ENCODE results near the gene TRPM3.

The TRPM3 gene

DNA sequence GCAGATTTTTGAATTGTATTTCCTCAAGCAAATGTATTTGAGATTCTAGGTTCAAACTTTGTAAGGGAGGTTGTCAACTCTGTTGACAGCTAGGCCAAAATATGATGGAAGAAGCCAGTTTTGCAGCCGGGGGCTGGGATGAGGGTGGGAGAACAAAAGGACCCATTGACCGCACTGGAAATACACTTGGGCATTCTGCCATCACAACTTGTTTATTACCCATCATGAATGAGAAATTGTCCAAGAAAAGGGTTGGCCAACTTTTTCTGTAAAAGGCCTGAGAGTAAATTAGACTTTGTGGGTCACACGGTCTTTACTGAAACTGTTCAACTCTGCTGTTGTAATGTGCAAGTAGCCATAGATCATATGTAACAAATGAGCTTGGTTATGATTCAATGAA lies 485.6 kb downstream of the TRPM3 start:
- ATAC-seq = no peak
- TF ChIP-seq, protein P1, sequence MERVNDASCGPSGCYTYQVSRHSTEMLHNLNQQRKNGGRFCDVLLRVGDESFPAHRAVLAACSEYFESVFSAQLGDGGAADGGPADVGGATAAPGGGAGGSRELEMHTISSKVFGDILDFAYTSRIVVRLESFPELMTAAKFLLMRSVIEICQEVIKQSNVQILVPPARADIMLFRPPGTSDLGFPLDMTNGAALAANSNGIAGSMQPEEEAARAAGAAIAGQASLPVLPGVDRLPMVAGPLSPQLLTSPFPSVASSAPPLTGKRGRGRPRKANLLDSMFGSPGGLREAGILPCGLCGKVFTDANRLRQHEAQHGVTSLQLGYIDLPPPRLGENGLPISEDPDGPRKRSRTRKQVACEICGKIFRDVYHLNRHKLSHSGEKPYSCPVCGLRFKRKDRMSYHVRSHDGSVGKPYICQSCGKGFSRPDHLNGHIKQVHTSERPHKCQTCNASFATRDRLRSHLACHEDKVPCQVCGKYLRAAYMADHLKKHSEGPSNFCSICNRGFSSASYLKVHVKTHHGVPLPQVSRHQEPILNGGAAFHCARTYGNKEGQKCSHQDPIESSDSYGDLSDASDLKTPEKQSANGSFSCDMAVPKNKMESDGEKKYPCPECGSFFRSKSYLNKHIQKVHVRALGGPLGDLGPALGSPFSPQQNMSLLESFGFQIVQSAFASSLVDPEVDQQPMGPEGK (CRISPR knock-in tag; IDR thresholded peaks at IDR 0.05; ENCODE audit: borderline replicate concordance) = no peak
- TF ChIP-seq BACH2 (CRISPR knock-in tag; IDR thresholded peaks at IDR 0.05; ENCODE audit: borderline replicate concordance) = no peak
- no peak for TF ChIP-seq ESRRG (CRISPR knock-in tag; IDR thresholded peaks at IDR 0.05)
- TF ChIP-seq SNAI2 (CRISPR knock-in tag; IDR thresholded peaks at IDR 0.05) = no peak
- TF ChIP-seq ARNTL (CRISPR knock-in tag; IDR thresholded peaks at IDR 0.05; ENCODE audit: borderline replicate concordance, low read depth) = no peak
- no peak for TF ChIP-seq ZNF565 (CRISPR knock-in tag; conservative IDR thresholded peaks at IDR 0.05; ENCODE audit: low read depth)

DNA sequence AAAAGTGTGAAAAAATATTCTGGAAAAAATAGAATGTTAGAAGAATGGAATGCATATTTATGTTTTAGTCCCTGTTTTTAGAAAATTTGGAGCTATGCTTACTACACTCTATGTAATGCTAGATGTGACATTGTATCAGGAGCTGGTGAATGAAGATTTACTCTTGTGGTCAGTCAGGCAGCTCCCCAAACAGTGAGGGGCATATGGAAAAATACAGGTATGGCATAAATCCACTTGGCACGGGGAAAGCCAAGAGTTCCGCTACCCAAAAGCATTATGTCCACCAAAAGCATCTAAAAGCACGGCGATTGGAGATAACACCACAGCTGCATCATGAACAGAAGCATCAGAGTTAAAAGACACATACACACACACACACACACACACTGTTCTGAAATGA lies 486.7 kb downstream of the TRPM3 start:
- no peak for ATAC-seq
- no peak for TF ChIP-seq CSDC2 (CRISPR knock-in tag; IDR thresholded peaks at IDR 0.05)
- TF ChIP-seq ESRRG (CRISPR knock-in tag; IDR thresholded peaks at IDR 0.05) = no peak
- no peak for TF ChIP-seq ZNF565 (CRISPR knock-in tag; conservative IDR thresholded peaks at IDR 0.05; ENCODE audit: low read depth)
- TF ChIP-seq, protein P2, sequence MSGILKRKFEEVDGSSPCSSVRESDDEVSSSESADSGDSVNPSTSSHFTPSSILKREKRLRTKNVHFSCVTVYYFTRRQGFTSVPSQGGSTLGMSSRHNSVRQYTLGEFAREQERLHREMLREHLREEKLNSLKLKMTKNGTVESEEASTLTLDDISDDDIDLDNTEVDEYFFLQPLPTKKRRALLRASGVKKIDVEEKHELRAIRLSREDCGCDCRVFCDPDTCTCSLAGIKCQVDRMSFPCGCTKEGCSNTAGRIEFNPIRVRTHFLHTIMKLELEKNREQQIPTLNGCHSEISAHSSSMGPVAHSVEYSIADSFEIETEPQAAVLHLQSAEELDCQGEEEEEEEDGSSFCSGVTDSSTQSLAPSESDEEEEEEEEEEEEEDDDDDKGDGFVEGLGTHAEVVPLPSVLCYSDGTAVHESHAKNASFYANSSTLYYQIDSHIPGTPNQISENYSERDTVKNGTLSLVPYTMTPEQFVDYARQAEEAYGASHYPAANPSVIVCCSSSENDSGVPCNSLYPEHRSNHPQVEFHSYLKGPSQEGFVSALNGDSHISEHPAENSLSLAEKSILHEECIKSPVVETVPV (CRISPR knock-in tag; IDR thresholded peaks at IDR 0.05) = no peak
- TF ChIP-seq PPARA (CRISPR knock-in tag; IDR thresholded peaks at IDR 0.05; ENCODE audit: borderline replicate concordance) = no peak
- TF ChIP-seq RARB (CRISPR knock-in tag; IDR thresholded peaks at IDR 0.05) = no peak
- no peak for TF ChIP-seq SNAI2 (CRISPR knock-in tag; IDR thresholded peaks at IDR 0.05)
- TF ChIP-seq, protein P3, sequence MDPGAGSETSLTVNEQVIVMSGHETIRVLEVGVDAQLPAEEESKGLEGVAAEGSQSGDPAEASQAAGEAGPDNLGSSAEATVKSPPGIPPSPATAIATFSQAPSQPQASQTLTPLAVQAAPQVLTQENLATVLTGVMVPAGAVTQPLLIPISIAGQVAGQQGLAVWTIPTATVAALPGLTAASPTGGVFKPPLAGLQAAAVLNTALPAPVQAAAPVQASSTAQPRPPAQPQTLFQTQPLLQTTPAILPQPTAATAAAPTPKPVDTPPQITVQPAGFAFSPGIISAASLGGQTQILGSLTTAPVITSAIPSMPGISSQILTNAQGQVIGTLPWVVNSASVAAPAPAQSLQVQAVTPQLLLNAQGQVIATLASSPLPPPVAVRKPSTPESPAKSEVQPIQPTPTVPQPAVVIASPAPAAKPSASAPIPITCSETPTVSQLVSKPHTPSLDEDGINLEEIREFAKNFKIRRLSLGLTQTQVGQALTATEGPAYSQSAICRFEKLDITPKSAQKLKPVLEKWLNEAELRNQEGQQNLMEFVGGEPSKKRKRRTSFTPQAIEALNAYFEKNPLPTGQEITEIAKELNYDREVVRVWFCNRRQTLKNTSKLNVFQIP (CRISPR knock-in tag; IDR thresholded peaks at IDR 0.05; ENCODE audit: borderline replicate concordance, low read depth) = no peak
- TF ChIP-seq, protein P4, sequence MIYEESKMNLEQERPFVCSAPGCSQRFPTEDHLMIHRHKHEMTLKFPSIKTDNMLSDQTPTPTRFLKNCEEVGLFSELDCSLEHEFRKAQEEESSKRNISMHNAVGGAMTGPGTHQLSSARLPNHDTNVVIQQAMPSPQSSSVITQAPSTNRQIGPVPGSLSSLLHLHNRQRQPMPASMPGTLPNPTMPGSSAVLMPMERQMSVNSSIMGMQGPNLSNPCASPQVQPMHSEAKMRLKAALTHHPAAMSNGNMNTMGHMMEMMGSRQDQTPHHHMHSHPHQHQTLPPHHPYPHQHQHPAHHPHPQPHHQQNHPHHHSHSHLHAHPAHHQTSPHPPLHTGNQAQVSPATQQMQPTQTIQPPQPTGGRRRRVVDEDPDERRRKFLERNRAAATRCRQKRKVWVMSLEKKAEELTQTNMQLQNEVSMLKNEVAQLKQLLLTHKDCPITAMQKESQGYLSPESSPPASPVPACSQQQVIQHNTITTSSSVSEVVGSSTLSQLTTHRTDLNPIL (CRISPR knock-in tag; IDR thresholded peaks at IDR 0.05; ENCODE audit: low read depth) = no peak
- no peak for TF ChIP-seq TCF4 (CRISPR knock-in tag; IDR thresholded peaks at IDR 0.05; ENCODE audit: borderline replicate concordance)
- no peak for TF ChIP-seq ZFP3 (CRISPR knock-in tag; IDR thresholded peaks at IDR 0.05)
- TF ChIP-seq ARNTL (CRISPR knock-in tag; IDR thresholded peaks at IDR 0.05; ENCODE audit: borderline replicate concordance, low read depth) = no peak
- no peak for TF ChIP-seq TOX (CRISPR knock-in tag; IDR thresholded peaks at IDR 0.05; ENCODE audit: borderline replicate concordance)
- TF ChIP-seq, protein P1 (CRISPR knock-in tag; IDR thresholded peaks at IDR 0.05; ENCODE audit: borderline replicate concordance) = no peak
- TF ChIP-seq ISL1 (CRISPR knock-in tag; IDR thresholded peaks at IDR 0.05) = no peak
- TF ChIP-seq ZC3H10 (CRISPR knock-in tag; IDR thresholded peaks at IDR 0.05) = no peak
- TF ChIP-seq, protein P5, sequence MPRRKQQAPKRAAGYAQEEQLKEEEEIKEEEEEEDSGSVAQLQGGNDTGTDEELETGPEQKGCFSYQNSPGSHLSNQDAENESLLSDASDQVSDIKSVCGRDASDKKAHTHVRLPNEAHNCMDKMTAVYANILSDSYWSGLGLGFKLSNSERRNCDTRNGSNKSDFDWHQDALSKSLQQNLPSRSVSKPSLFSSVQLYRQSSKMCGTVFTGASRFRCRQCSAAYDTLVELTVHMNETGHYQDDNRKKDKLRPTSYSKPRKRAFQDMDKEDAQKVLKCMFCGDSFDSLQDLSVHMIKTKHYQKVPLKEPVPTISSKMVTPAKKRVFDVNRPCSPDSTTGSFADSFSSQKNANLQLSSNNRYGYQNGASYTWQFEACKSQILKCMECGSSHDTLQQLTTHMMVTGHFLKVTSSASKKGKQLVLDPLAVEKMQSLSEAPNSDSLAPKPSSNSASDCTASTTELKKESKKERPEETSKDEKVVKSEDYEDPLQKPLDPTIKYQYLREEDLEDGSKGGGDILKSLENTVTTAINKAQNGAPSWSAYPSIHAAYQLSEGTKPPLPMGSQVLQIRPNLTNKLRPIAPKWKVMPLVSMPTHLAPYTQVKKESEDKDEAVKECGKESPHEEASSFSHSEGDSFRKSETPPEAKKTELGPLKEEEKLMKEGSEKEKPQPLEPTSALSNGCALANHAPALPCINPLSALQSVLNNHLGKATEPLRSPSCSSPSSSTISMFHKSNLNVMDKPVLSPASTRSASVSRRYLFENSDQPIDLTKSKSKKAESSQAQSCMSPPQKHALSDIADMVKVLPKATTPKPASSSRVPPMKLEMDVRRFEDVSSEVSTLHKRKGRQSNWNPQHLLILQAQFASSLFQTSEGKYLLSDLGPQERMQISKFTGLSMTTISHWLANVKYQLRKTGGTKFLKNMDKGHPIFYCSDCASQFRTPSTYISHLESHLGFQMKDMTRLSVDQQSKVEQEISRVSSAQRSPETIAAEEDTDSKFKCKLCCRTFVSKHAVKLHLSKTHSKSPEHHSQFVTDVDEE (CRISPR knock-in tag; IDR thresholded peaks at IDR 0.05) = no peak
- no peak for TF ChIP-seq ZNF70 (CRISPR knock-in tag; IDR thresholded peaks at IDR 0.05)

Measured in SK-N-SH treated with all-trans-retinoic acid at 6 μM for 48 hours (cell line).